Mucosa of gallbladder (tissue), 1 donor: ENCODE measurements around the gene ATP2A3. TPM values are rescaled to one million over a fixed set of nuclear protein-coding genes. Genes with fewer than 3 reads are reported as not detected.

ENCODE experiments used
- DNase-seq: peaks from one replicate; pipeline ENCODE4 v3.0.0-alpha.2; 2020; ENCODE audit warnings: low spot score
- total RNA-seq: library from RNA; stranded (reverse); gene quantifications from one replicate; pipeline ENCODE4 v1.2.1, GENCODE V29; 2021
- donor health status: DM: no; HTN: no; CAD: no.

Gene ATP2A3
- total RNA-seq = 96.5 TPM

DNA sequence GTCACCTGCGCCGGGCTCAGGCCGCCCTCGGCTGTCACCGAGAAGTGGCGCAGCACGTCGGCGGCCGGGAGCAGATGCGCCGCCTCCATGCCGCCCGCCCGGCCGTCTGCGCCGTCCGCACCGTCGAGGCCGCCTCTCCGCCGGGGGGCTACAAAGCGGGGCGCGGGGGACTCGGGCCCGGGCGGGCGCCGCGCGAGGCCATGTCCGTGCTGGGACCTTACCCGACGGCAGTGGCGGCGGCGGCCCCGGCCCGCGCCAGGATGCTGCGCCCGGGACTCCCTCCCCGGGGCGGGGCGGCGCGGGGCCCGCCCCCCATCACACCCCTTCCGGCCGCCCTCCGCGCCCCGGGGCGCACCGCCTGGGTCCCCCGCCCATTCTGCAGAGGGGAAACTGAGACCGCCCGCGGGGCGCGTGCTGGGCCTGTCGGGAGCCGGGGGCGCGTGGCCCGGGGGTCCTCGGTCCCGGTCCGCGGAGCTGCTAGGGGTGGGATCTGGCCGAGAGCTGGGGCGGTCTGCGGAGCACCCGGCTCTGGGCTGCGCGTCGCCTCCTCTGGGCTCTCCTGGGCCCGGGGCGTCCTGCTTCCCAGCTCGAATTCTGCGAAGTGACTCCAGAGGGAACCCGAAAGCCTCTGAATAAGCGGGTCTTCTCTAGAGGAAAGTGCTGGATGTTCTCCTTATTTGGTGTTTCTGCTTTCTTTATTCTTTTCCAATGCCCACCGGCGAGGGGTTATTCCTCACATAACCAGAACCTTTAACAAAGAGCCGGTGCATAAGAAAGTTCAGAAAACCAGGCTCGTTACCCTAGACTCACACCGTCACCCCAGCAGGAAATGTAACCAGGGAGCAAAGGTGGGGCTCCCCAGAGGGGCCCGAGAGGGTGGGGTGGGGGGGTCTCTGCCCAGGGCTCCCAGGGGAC, at the start of gene ATP2A3:
TSS of gene ATP2A3 (minus strand) at position 235 of the 915 bp plus-strand sequence. CDS start at position 89, 146 bp downstream.
- peak; percentile 38 for DNase-seq

DNA sequence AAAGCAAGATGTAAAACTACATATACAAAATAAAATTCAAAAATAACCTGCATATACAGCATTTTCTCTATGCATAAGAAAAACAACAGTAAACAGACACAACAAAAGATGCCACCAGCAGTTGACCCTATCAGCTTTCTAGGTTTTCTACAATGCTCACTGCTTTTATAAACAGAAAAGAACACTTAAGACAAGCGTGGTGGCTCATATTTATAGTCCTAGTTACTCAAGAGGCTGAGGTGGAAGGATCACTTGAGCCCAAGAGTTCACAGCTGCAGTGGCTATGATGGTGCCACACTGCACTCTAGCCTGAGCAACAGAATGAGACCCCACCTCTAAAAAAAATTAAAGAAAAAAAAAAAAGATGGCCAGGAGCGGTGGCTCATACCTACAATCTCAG, 46.5 kb upstream of the ATP2A3 start:
- no peak for DNase-seq

DNA sequence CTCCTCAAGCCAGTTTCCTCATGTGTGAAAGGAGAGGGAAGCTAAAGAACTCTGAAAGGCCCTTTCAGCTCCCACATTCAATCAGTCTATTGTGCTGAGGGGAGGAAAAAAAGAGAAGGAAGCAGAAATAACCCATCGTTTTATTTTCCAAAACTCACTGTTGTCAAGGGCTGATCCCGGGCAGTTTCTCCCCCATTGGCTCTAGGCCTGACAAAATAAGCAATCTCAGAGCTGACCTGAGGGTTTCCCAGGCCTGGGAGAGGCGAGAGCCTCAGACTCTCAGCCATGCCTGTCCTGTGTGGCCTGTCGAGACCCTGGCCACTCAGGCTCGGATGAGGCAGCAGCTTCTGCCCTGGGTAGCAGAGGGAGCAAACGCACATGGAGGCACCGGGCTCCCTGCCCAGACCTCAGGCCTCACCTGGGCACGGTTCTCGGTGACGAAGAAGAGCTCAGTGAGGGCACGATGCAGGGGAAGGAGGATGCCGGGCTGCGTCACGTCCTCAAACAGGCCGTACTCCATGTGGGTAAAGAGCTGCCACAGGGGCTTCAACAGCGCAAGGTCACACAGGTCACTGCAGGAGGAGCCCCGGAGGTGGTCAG, 45.0 kb upstream of the ATP2A3 start:
- no peak for DNase-seq

DNA sequence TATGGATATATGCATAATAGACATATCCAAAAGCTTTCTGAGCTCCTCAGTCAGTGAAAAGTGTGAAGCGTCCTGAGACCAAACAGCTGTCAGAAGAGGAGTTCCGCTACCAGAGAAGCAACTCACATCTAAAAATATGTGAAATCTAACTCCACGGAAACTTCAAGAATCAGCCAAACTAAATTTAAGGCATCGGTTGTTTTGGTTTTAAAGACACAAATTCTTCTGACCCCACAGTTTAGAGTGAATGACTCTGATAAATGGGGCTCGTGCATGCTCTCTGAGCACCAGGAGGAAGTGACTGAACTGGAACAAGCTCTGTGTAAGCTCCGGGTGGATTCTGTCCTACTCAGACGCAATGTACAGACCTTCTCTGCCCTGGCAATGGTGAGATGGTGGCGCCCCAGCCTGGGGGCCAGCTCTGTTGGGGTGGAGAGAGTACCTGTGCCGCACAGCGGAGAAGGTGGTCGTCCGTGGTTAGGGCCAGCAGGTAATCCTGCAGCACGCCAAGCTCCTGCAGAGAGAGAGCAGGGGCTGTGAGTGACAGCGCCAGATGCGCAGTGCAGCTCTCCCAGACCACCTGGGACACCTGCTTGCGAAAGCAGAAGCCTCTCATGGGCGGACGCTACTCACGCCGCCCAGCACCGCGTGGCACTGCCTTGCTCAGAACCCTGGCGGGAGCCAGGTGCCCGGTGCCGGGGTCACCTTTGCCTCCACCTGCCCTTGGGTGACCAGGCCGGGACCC, 44.4 kb upstream of the ATP2A3 start:
- DNase-seq = no peak

DNA sequence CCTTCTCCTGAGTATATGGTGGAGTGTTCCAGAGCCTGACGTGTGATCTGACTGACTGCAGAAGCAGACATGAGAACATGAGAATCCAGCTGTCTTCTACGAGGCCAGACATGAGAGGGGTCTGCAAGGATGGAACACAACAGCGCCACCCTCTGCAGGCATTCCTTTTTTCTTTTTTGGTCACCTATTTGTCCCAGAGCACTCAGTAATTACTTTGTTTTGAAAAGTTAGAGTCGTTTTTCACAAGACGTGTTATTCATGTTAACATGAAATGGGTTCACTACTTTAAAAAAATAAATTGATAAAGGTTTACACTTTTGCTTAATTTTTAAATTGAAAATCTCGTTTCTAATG, 43.8 kb upstream of the ATP2A3 start:
- DNase-seq = no peak

DNA sequence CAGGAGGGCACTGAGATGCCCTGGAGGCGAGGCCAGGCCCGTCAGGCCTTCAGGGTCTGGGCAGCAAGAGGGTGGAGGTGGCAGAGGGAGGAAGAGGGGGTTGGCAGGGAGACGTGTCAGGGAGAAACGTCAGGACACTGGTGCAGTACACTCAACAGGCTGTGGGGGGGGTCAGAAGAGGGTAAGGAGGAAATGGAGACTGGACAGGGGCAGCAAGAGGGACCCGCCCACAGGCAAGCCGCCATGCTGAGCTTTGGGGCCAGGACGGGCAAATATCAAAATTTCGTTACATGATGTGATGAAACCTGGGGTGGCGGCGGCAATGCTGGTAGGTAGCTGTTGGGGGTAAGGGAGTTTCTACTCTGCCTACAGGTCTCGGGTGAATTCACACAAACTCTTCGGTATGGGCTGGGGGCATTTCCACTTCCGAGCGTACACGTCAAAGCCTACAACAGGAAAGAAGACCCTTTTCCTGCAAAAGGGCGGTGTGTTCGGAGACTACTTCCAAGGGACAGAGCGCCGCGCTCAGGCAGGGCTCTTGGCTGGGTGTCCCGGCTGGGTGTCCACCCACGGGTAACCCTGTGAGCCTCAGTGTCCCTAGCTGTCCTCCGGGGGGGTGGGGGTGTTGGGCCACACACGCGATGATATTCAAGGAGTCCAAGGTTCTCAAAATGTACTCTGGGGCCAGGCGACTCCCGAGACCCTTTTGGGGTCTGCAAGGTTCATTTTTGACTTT, 43.3 kb upstream of the ATP2A3 start:
- no peak for DNase-seq

DNA sequence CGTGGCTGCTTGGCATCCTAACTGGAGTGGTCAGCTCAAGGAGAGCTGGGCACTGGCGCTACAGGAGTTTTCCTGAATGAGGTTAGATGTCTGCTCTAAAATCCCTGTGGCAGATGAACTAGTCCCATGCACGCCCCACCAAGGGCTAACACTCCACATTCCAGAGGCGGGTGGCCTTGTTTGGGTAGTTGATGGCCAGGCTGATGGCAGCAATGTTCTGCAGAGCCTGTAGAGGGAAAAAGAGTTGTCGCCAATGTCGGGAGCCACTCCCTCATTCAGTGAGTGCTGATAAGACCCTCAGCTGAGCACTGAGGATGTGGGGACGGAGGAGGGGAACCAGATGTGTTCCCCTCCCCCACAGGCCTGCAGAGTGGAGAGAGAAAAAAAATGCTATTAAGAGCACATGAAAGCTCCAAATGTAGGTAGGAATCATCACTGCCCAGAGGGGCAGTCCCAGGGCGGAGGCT, 42.5 kb upstream of the ATP2A3 start:
- no peak for DNase-seq

DNA sequence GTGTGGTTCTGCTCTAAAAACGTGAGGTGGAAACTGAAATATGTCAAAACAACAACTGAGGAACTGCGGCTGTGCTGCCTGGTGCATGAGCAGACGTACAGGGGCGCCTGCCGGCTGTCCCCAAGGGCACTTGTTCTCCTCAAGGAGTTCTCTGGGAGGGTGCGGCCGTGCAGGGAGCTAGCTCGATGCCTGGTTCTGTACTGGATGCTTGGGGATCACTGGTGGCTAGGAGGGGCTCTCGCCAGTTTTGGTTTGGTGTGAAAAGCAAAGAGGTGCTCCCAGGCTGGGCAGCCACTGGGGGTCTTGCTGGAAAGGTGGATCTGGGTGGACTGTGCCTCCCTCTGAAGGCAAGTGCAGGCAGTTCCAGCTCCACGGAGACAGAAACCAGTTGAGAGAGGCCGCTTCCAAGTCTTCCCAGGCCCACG, 41.9 kb upstream of the ATP2A3 start:
- no peak for DNase-seq

DNA sequence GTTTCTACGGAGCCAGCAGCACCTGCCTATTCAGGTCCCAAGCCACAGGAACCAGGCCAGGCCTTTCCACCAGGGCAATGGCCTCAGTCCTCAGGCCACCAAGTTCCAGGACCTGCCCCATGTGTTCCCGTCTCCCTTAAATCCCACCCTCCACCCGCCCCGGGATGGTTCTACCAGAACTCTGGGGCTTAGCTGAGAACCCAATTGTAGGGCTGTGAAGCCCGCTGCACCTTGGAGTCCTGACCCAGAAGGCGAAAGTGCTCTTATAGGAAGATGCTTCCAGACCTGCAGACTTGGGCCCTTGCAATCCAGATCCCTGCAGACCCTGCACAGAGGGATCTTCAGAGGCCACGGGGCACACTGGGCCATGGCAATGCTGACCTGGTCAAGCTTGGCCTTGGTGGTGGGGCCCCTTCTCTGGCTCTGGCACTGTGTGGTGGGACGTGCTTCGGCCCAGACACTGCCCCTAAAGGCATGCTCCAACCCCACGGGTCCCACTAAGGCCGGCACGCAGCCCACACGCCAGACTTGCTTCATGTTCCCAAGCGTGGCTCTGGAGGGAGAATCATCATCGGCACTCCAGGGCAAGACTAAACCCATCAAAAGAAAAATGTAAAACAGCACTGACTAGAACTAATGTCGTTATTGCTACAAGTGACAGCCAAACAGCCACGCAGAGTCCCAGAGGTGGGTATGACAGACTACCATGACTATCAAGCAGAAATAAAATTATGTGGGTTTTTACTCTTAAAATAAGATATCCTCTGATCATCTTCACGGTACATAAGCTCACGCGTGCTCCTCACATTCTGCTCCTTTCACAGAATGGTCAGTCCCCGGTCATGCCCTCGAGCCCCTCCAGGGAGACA, 41.3 kb upstream of the ATP2A3 start:
- no peak for DNase-seq

DNA sequence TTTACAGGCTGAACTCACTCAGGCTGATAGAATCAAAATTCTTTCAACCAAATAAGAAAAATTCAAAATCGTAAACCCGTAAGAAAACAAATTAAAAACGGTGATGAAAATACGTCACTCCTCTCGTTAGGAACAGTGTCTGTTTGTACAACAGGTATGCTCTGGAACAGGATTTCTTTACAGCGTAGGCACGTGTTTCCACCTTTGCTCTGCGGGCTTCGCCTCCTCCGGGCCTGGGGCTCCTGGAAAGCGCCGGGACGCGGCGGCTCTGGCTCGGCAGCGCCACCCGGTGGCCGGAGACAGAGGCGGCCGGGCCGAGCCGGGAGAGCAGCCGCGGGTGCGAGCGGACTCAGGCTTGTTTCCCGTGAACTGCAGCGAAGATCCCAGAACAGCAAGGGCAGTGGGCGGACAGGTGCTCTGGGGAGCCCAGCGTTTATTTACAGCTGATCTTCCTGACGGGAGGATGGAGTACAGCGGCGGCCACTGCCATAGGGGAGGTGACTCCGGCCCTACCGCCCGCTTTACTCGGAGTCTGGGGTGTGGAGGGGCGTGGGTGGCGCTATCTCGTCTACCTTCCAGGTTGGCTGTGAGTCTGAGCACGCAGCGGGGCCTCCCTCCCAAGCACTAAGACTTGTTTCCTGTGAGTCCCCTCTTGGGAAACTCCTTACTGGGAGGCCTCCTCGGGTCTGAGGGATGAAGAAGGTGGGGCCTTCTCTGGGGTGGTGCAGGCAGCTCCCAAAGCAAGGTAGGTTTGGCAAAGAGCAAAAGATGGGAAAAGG, 40.5 kb upstream of the ATP2A3 start:
- DNase-seq = peak; percentile 57

DNA sequence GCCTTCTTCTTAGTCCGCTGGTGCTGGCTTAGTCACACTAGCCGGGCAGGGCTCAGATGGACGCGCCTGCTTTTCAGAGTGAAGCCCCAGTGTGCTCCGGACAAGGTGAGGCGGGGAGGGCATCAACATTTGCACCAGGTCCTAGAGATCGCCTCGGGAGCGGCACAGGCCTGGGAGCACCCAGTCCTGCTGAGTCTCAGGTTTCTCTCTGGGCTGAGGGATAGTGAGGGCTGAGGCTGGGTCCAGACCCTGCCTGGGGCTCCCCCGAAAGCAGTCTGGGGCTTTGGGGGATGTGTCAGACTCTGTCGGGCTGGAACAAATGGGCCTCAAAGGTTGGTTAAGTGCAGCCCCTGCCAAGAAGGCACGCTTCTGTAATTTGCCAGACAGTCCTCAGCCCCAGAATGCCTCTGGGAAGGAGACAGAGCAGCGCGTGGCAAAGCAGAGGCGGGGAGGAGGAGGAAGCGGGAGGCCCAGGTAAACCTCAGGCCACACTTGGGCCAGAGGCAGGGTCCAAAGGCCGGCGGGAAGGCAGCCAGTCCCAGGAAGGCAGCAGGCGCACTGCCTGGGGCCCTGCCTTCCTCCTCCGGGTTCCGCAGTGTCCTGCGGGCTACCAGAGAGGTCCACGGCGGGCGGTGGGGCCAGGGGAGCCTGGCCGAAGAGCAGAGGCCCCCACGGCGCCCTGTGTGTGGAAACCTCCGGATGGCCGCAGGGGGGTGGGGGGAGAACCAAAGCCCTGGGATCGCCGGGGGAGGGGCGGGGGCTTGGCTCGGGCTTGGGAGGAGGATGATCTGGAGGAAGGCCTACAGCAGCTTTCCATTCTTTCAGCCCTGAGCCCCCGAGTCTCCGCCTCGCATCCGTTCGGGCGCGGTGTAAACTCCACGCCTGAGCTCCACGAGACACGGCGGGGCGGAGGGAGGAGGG, 39.5 kb upstream of the ATP2A3 start:
- peak; percentile 86 for DNase-seq

DNA sequence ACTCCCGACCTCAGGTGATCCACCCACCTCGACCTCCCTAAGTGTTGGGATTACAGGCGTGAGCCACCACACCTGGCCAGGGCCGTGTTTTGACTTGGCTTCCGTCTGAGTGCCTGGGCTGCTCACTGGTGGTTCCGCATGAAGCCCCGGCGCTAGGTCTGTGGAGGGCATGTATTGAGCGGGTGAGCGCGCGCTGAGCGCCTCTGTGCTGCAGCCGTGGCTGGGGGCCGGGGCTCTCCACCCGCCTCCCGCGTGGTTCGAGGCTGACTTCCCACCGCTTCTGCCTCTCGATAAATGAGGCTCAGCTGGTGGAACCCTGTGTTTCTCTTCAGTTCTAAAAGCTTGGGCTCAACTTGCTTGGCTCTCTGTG, 38.9 kb upstream of the ATP2A3 start:
- DNase-seq = no peak

DNA sequence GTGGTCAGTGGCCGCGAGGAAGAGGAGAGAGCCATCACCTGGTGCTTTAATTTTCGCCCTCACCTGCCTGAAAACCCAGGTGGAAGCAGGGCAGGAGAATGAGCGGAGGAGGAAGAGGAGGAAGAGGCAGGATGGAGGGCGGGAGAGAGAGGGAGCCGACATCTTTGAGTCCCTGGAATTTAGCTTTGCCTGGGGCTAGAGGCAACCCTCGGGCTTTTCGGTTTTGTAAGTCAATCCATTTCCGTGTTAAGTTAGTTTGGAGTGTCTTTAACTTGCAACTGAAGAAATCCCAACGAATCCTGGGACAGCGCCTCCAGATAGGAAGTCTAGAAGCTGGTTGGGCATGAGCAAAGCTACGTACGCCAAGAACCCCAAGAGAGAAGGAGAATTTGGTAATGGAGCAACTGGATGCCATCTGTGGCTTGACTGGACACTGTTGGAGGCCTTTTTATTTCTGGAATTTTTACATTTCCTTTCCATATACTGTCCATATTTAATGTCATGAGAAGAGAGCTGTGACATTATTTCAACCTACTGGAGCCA, 36.9 kb upstream of the ATP2A3 start:
- no peak for DNase-seq

DNA sequence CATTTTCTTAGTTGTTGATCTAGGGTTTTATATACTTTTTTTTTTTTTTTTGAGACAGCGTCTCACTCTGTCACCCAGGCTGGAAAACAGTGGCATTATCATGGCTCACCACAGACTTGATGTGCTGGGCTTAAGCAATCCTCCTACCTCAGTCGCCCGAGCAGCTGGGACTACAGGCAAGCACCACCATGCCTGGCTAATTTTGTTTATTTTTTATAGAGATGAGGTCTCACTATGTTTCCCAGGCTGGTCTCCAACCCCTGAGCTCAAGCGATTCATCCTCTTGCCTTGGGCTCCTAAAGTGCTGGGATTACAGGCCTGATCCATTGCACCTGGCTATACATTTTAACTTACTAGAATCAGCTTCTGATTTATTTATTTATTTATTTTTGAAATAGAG, 34.2 kb upstream of the ATP2A3 start:
- no peak for DNase-seq

DNA sequence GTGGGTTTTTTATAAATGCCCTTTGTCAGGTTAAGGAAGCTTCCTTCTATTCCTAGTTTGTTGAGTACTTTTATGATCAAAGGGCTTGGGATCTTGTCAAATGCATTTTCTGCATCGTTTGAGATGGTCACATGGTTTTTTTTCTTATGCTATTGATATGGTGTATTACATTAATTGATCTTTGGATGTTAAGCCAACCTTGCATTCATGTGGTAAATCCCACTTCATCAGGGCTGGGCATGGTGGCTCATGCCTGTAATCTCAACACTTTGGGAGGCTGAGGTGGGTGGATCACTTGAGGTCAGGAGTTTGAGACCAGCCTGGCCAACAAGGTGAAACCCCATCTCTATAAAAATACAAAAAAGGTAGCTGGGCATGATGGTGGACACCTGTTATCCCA, 30.8 kb upstream of the ATP2A3 start:
- DNase-seq = no peak

DNA sequence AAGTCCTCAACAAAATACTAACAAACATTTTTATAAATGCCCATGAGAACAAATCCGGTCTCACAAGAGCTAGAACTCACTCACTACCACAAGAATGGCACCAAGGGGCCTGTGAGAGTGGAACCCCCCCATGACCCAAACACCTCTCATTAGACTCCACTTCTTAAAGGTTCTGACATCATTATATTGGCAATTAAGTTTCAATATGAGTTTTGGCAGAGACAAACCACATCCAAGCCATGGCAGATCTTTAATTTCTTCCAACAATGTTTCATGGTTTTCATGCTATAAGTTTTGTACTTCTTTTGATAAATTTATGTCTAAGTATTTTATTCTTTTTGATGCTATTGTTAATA, 30.0 kb upstream of the ATP2A3 start:
- no peak for DNase-seq

DNA sequence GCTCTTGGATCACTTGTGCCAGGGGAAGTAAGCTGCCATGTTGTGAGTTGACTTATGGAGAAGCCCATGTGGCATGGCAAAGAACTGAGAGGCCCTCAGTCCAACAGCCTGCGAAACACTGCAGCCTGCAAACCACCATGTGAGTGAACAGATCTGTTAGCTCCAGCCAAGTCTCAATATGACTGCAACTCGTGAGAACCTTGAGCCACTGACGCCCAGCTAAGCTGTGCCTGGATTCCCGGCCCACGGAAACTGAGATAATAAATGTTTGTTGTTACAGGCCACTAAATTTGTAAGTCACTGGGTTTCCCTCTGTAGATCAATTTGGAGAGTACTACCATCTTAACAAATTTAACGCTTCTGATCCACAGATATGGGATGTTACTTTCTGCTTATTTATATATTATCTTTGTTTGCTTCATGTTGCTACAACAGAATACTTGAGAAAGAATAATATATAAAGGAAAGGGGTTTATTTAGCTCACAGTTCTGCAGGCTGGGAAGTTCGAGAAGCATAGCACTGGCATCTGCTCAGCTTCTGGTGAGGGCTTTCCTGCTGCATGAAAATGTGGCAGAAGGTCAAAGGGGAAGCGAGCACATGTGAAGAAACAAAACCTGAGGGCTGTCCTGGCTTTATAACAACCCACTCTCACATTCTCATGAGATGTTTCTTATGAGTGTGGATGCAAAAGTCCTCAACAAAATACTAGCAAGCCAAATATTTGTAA, 29.4 kb upstream of the ATP2A3 start:
- DNase-seq = no peak

DNA sequence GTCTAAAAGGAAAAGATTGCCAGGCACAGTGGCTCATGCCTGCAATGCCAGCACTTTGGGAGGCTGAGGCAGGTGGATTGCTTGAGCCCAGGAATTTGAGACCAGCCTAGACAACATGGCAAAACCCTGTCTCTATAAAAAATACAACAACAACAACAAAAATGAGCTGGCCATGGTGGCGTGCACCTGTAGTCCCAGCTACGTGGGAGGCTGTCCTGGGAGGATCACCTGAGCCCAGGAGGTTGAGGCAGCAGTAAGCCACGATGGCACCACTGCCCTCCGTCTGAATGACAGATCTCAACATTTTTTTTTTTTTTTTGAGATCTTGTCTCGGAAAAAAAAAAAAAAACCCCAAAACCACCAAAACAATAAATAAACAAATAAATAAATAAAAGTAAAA, 28.1 kb upstream of the ATP2A3 start:
- no peak for DNase-seq
